Upper lobe of left lung (tissue), 4 donors: ENCODE results near the gene PSEN1.

ENCODE experiments used
- POLR2AphosphoS5 ChIP-seq, 2 donors: sonication (generic); formaldehyde crosslinking; IDR thresholded peaks; one replicate each; pipeline ENCODE4 v1.5.1; 2017; ENCODE audit warnings: antibody characterized with exemption in 2 of 2
- TF ChIP-seq, protein P1 (sequence below), 6 experiments: fragments of 450-650 bp in 4 of 6; fragments of 200-600 bp in 2 of 6; sonication (generic) in 2 of 6; IDR thresholded peaks; one replicate each; pipeline ENCODE4 v1.5.1; 2016 to 2019; ENCODE audit warnings: antibody characterized with exemption in 6 of 6

DNA sequence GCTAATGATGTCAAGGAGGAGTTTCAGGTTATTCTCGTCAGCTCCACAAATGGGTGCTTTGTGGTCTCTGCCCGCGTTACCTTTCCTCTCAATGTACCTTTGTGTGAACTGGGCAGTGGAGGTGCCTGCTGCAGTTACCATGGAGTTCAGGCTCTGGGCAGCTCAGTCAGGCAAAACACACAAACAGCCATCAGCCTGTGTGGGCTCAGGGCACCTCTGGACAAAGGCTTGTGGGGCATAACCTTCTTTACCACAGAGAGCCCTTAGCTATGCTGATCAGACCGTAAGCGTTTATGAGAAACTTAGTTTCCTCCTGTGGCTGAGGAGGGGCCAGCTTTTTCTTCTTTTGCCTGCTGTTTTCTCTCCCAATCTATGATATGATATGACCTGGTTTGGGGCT lies 84.3 kb downstream of the PSEN1 start:
- TF ChIP-seq POLR2AphosphoS5 (IDR thresholded peaks at IDR 0.05): no peak
- TF ChIP-seq, protein P1, sequence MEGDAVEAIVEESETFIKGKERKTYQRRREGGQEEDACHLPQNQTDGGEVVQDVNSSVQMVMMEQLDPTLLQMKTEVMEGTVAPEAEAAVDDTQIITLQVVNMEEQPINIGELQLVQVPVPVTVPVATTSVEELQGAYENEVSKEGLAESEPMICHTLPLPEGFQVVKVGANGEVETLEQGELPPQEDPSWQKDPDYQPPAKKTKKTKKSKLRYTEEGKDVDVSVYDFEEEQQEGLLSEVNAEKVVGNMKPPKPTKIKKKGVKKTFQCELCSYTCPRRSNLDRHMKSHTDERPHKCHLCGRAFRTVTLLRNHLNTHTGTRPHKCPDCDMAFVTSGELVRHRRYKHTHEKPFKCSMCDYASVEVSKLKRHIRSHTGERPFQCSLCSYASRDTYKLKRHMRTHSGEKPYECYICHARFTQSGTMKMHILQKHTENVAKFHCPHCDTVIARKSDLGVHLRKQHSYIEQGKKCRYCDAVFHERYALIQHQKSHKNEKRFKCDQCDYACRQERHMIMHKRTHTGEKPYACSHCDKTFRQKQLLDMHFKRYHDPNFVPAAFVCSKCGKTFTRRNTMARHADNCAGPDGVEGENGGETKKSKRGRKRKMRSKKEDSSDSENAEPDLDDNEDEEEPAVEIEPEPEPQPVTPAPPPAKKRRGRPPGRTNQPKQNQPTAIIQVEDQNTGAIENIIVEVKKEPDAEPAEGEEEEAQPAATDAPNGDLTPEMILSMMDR (IDR thresholded peaks at IDR 0.05): no peak
